Fibroblast of villous mesenchyme (primary cell): Measurements from ENCODE around the gene POLN. TPM values are rescaled to one million over a fixed set of nuclear protein-coding genes. Genes with fewer than 3 reads are reported as not detected.

Experiments
- DNase-seq: peaks from one replicate; pipeline ENCODE4 v3.0.0-alpha.2; 2010; ENCODE audit warnings: low read depth
- H3K4me3 ChIP-seq: 2 replicates; pipeline ENCODE4 v1.5.1; 2011; ENCODE audit warnings: low read depth, mild to moderate bottlenecking, low read length
- CTCF ChIP-seq: IDR thresholded peaks from 2 replicates; pipeline ENCODE4 v1.5.1; 2012; ENCODE audit warnings: low read depth, mild to moderate bottlenecking, low read length; ENCODE audit not compliant: insufficient read depth
- total RNA-seq: library from RNA; depleted of rRNA; stranded (reverse); fragments of >200 nt; gene quantifications from 2 replicates; pipeline ENCODE4 v1.2.3, GENCODE V29; 2012

Gene POLN
- total RNA-seq, 1 donor = 4.7 TPM

GRCh38 chr4:2066011-2066551 lies 175.8 kb downstream of the POLN start:
- no peak overlapping the region for H3K4me3 ChIP-seq
- no peak for DNase-seq
- TF ChIP-seq CTCF = no peak

GRCh38 chr4:2065106-2065930 lies 176.6 kb downstream of the POLN start:
- no peak overlapping the region for H3K4me3 ChIP-seq
- no peak for TF ChIP-seq CTCF
- DNase-seq = no peak

GRCh38 chr4:2064276-2064991 lies 177.5 kb downstream of the POLN start:
- peak overlapping the region; percentile 38 for H3K4me3 ChIP-seq
- TF ChIP-seq CTCF = no peak
- DNase-seq = peak; percentile 17

GRCh38 chr4:2063557-2064275 lies 178.2 kb downstream of the POLN start:
- TF ChIP-seq CTCF = no peak
- no peak overlapping the region for H3K4me3 ChIP-seq
- DNase-seq = no peak

GRCh38 chr4:2062808-2063524 lies 179.0 kb downstream of the POLN start:
- DNase-seq = no peak
- no peak overlapping the region for H3K4me3 ChIP-seq
- no peak for TF ChIP-seq CTCF
